K562 (cell line): ENCODE data around the gene ATPAF2. TPM values are rescaled to one million over a fixed set of nuclear protein-coding genes. Genes with fewer than 3 reads are reported as not detected.
A peak's percentile ranks its signal among the peaks of the same experiment; 100 is the strongest.

Experiments
- CEBPB ChIP-seq: fragments of 450-650 bp; IDR thresholded peaks from 2 replicates; pipeline ENCODE4 v1.6.1; 2016; ENCODE audit warnings: missing genetic modification characterization, missing compliant biosample characterization
- ELF1 ChIP-seq: fragments of 200-800 bp; sonication (Bioruptor generic); IDR thresholded peaks from 2 replicates; pipeline ENCODE4 v1.6.1; 2016; ENCODE audit warnings: missing genetic modification characterization, missing compliant biosample characterization
- EP300 ChIP-seq: IDR thresholded peaks from 2 replicates; pipeline ENCODE4 v1.6.1; 2012; ENCODE audit warnings: low read length, improper control_type of control experiment
- ESRRB ChIP-seq: fragments of 250-450 bp; sonication (Bioruptor Pico); IDR thresholded peaks from 2 replicates; pipeline ENCODE4 v1.5.0; 2020; ENCODE audit warnings: mild to moderate bottlenecking, moderate library complexity, borderline replicate concordance
- ETS1 ChIP-seq: conservative IDR thresholded peaks from 2 replicates; pipeline ENCODE4 v1.6.1; 2011; ENCODE audit warnings: low read depth, mild to moderate bottlenecking, low read length; ENCODE audit not compliant: control insufficient read depth
- GABPB1 ChIP-seq: sonication (generic); formaldehyde crosslinking; IDR thresholded peaks from 2 replicates; pipeline ENCODE4 v1.8.0; 2022; ENCODE audit warnings: mild to moderate bottlenecking, missing genetic modification reagents
- GATA2 ChIP-seq: sonication (generic); formaldehyde crosslinking; IDR thresholded peaks from 2 replicates; pipeline ENCODE4 v1.4.0; 2020; ENCODE audit warnings: mild to moderate bottlenecking, missing genetic modification reagents
- GTF2A2 ChIP-seq: IDR thresholded peaks from 2 replicates; pipeline ENCODE4 v1.6.1; 2016; ENCODE audit warnings: mild to moderate bottlenecking, missing genetic modification characterization, missing compliant biosample characterization
- HDAC6 ChIP-seq: IDR thresholded peaks from 2 replicates; pipeline ENCODE4 v1.6.1; 2012; ENCODE audit warnings: low read depth, mild to moderate bottlenecking, control low read depth, inconsistent platforms, low read length, moderate library complexity
- HINFP ChIP-seq: fragments of 450-650 bp; conservative IDR thresholded peaks from 2 replicates; pipeline ENCODE4 v1.6.1; 2016; ENCODE audit warnings: missing genetic modification characterization, low read depth, mild to moderate bottlenecking, control low read depth, missing compliant biosample characterization
- HMGN3 ChIP-seq: IDR thresholded peaks from 2 replicates; pipeline ENCODE4 v1.6.1; 2011; ENCODE audit warnings: borderline replicate concordance, low read depth, mild to moderate bottlenecking, mixed read lengths, low read length; ENCODE audit not compliant: insufficient read length; ENCODE audit errors: extremely low read depth
- HNRNPH1 ChIP-seq: fragments of 200-400 bp; formaldehyde crosslinking; optimal IDR thresholded peaks from 2 replicates; pipeline ENCODE3; 2017; ENCODE audit warnings: low read depth, mild to moderate bottlenecking, low read length, moderate library complexity
- KAT7 ChIP-seq: sonication (generic); formaldehyde crosslinking; IDR thresholded peaks from 2 replicates; pipeline ENCODE4 v1.8.0; 2022; ENCODE audit warnings: missing genetic modification reagents, mild to moderate bottlenecking, borderline replicate concordance
- KLF10 ChIP-seq: fragments of 250-450 bp; sonication (Bioruptor Pico); IDR thresholded peaks from 2 replicates; pipeline ENCODE4 v1.6.1; 2021; ENCODE audit warnings: matching md5 sums
- L3MBTL2 ChIP-seq: fragments of 450-650 bp; IDR thresholded peaks from 2 replicates; pipeline ENCODE4 v1.6.1; 2016; ENCODE audit warnings: mild to moderate bottlenecking, moderate library complexity
- MBD2 ChIP-seq: sonication (generic); IDR thresholded peaks from 2 replicates; pipeline ENCODE4 v1.6.1; 2016; ENCODE audit warnings: low read depth, borderline replicate concordance
- MEIS2 ChIP-seq: fragments of 450-650 bp; IDR thresholded peaks from 2 replicates; pipeline ENCODE4 v1.6.1; 2014; ENCODE audit warnings: mild to moderate bottlenecking; ENCODE audit not compliant: partially characterized antibody
- NCOA4 ChIP-seq: fragments of 450-650 bp; IDR thresholded peaks from 2 replicates; pipeline ENCODE4 v1.6.1; 2018; ENCODE audit warnings: mild to moderate bottlenecking; ENCODE audit not compliant: partially characterized antibody
- NUFIP1 ChIP-seq: fragments of 450-650 bp; IDR thresholded peaks from 2 replicates; pipeline ENCODE4 v1.6.1; 2018; ENCODE audit not compliant: partially characterized antibody
- POLR3A ChIP-seq: IDR thresholded peaks from 2 replicates; pipeline ENCODE4 v1.6.1; 2011; ENCODE audit warnings: borderline replicate concordance, mild to moderate bottlenecking, moderate library complexity; ENCODE audit not compliant: insufficient read length, insufficient read depth; ENCODE audit errors: extremely low read depth
- SNAPC5 ChIP-seq: fragments of 250-450 bp; sonication (Bioruptor Pico); IDR thresholded peaks from 2 replicates; pipeline ENCODE4 v1.8.0; 2021; ENCODE audit warnings: moderate library complexity, mild to moderate bottlenecking, inconsistent platforms
- SRSF1 ChIP-seq: fragments of 200-400 bp; formaldehyde crosslinking; IDR thresholded peaks from 2 replicates; pipeline ENCODE4 v1.6.1; 2017; ENCODE audit warnings: mild to moderate bottlenecking, low read depth, low read length, moderate library complexity
- ZFP1 ChIP-seq: fragments of 450-650 bp; formaldehyde crosslinking; IDR thresholded peaks from 2 replicates; pipeline ENCODE4 v1.4.0; 2020; ENCODE audit warnings: mild to moderate bottlenecking, mixed read lengths
- ZNF444 ChIP-seq: fragments of 250-450 bp; sonication (Bioruptor Pico); IDR thresholded peaks from 2 replicates; pipeline ENCODE4 v1.4.0; 2020; ENCODE audit warnings: mild to moderate bottlenecking, moderate library complexity
- ZZZ3 ChIP-seq: fragments of 450-650 bp; IDR thresholded peaks from 2 replicates; pipeline ENCODE4 v1.6.1; 2016; ENCODE audit warnings: antibody characterized with exemption, mild to moderate bottlenecking, moderate library complexity
- polyA plus RNA-seq, 8 experiments: library from polyadenylated mRNA; depleted of rRNA in 4 of 8; stranded (reverse) in 5 of 8; unstranded in 3 of 8; fragments of >200 nt; fragmentation: Nextera tagmentation in 2 of 8; fragmentation: Illumina TruSeq in 1 of 8; extraction: Ambion mirVana in 2 of 8; extraction: Trizol in 1 of 8; gene quantifications; 2 replicates each; pipeline versions ENCODE4 v1.2.1 to v1.2.3, GENCODE V29; 2011 to 2014; ENCODE audit warnings: inconsistent platforms in 1 of 8, missing spikeins in 1 of 8
- total RNA-seq, 7 experiments: library from RNA; depleted of rRNA in 6 of 7; stranded (reverse); fragments of >200 nt in 6 of 7; fragmentation: Illumina TruSeq in 2 of 7; extraction: Trizol in 2 of 7; gene quantifications; 2 replicates each; pipeline versions ENCODE4 v1.2.1 to v1.2.3, GENCODE V29; 2011 to 2021; ENCODE audit warnings: low replicate concordance in 1 of 7

Gene ATPAF2
- total and polyA plus RNA-seq, 9 of the 15 experiments (the other 6 are each of a cell fraction or from before 2014, with no cell fraction given), result 2.1 to 19.2 (median 11.3) TPM

GRCh38 chr17:17972126-17972951 lies 66.6 kb downstream of the ATPAF2 start, which contains the start of the genes DRC3 and TOM1L2 (continued):
- TF ChIP-seq NCOA4 (no peak), ELF1 (tag) (peak; percentile 84), MBD2 (peak; percentile 99), KLF10 (CRISPR knock-in tag) (no peak), KAT7 (CRISPR knock-in tag) (no peak), ZNF444 (no peak), GTF2A2 (tag) (no peak), HINFP (no peak), ETS1 (peak; percentile 55; the same call in 1 of the 2 replicates), NUFIP1 (no peak), SNAPC5 (CRISPR knock-in tag) (no peak), MEIS2 (peak; percentile 55), POLR3A (no peak), HNRNPH1 (no peak), CEBPB (peak; percentile 89), L3MBTL2 (peak; percentile 59; the same call in 1 of the 2 replicates), EP300 (no peak), HMGN3 (no peak), ZFP1 (no peak), ZZZ3 (no peak), GABPB1 (CRISPR knock-in tag) (peak; percentile 11; the same call in 1 of the 2 replicates), ESRRB (CRISPR knock-in tag) (no peak), HDAC6 (no peak), GATA2 (CRISPR knock-in tag) (no peak), SRSF1 (no peak)
